ENCODE measurements around the gene CSNK1A1.

DNA sequence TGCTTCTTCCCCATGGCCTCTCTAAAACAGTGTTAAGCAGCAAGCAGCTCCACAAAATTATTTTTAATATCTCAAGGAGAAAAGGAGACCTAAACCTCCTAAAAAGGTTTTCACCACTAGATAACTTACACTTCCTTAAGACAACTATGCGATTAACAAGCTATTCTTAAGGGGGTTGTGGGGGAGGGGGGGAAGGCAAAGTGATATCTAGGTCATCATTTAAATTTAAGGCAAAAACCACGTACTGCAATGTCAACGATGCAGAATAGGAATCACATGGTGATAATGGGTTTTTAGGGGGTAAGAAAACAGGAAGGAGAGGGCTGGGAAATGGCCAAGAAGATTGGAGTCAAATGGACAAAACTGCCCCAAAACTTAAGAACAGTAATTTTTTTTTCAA is 32.6 kb downstream of the CSNK1A1 start:
- TF ChIP-seq, protein P1, sequence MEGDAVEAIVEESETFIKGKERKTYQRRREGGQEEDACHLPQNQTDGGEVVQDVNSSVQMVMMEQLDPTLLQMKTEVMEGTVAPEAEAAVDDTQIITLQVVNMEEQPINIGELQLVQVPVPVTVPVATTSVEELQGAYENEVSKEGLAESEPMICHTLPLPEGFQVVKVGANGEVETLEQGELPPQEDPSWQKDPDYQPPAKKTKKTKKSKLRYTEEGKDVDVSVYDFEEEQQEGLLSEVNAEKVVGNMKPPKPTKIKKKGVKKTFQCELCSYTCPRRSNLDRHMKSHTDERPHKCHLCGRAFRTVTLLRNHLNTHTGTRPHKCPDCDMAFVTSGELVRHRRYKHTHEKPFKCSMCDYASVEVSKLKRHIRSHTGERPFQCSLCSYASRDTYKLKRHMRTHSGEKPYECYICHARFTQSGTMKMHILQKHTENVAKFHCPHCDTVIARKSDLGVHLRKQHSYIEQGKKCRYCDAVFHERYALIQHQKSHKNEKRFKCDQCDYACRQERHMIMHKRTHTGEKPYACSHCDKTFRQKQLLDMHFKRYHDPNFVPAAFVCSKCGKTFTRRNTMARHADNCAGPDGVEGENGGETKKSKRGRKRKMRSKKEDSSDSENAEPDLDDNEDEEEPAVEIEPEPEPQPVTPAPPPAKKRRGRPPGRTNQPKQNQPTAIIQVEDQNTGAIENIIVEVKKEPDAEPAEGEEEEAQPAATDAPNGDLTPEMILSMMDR (IDR thresholded peaks at IDR 0.05), result no peak
- TF ChIP-seq ZFX (IDR thresholded peaks at IDR 0.05; ENCODE audit: borderline replicate concordance), result no peak

All from 22Rv1 (cell line).